Right kidney (tissue), 1 donor: ENCODE results near the gene VAMP4.
"Not testable (repeated sequence)": the region's sequence is repeated elsewhere in the genome, so short reads cannot be mapped to it uniquely, and the experiment has no call there.

Experiments
- DNase-seq: peaks from one replicate; pipeline ENCODE4 v3.0.0-alpha.2; 2016

Gene VAMP4

DNA sequence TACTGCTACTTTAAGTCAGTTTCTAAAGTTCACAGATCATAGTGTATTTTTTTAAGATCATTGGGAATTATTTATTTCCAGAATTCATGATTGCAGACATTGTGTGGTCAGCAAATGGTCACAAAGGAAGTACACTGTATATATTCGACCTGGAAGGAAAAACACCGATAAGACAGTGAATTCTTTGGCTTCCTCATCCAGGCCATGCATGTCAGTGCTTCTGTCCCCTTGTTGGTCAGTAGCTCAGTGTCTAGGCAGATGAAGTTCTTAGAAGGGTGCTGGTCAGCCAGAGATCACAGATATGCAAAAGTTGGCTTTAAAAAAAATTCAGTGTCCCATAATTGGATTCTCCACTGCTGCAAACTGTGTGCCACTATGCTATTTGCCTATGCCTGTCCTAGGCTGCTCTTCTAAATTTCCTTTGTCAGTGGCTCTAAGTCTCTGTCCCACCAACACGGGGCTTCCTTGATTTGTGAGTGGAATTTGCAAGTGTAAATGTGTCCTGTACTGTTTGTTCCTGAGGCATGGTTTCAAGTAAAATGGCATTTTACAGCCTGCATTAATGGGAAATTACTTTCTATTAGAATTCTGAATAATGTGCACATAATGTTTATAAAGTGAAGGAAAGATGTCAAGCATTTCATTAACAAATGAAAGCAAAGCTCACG is 12.0 kb upstream of the VAMP4 start:
- DNase-seq: no peak

GRCh38 chr1:171753182-171753581 is 11.3 kb upstream of the VAMP4 start:
- DNase-seq: no peak

- DNase-seq: no peak
Measured at GRCh38 chr1:171751221-171751620, 9.4 kb upstream of the VAMP4 start.

DNA sequence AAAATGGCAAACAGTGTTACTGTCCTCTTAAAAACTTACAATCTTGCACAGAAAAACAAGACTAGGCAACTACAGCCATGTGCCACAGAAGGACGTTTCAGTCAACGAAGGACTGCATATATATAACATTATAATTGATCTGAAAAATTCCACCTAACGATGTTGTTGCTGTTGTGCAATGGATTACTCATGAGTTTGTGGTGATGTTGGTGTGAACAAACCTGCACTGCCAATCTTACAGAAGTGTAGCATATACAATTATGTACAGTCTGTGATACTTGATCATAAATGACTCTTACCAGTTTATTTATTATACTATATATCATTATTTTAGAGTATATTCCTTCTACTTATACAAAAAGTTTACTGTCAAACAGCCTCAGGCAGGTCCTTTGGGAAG is 6.8 kb upstream of the VAMP4 start:
- DNase-seq: no peak

DNA sequence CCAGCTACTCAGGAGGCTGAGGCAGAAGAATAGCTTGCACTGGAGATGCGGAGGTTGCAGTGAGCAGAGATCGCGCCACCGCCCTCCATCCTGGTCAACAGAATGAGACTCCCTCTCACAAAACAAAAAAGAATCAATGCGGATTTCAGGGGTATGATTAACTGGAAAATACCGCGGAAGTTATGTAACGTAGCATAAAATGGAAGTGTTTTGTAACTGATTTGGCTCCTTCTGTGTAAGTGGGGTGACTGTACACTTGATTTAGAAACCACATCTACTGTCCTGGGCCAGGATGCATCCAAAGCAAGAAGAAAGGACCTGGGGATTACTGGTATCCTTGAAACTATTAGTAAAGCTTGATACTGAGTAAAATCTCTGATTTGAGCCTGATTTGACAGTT is 3.1 kb upstream of the VAMP4 start:
- DNase-seq: no peak

DNA sequence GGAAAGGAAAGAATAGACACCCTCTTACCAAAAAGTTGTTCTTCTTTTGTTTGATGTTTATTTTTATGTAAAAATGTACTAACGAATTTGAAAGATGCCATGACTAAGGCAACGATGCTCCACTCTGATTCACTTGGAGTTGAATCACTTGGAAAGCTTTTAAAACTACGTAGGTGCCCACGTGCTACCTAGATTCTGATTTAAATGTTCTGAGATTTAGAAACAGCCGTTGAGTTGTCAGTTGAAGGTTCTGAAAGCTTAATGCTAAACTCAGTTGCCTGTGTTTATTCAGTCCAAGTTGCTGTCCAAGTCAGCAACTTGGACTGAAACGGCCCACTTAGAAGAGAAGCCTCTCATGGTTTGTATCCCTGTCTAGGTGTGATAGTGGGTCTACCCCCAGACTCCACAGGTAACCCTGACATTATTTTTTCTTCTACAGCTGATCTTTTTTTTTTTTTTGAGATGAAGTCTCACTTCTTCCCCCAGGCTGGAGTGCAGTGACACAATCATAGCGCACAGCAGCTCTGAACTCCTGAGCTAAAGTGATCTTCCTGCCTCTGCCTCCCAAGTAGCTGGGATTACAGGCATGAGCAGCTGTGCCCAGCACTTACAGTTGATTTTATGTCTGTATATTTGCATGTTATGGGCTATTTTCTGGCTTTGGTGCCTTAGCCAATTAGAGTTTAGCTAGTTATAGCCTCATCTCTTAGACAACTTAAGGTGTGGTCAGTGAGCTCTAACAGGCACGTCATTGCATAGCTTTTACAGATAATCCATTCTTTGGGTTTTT is 1.4 kb upstream of the VAMP4 start:
- peak; percentile 28 for DNase-seq

DNA sequence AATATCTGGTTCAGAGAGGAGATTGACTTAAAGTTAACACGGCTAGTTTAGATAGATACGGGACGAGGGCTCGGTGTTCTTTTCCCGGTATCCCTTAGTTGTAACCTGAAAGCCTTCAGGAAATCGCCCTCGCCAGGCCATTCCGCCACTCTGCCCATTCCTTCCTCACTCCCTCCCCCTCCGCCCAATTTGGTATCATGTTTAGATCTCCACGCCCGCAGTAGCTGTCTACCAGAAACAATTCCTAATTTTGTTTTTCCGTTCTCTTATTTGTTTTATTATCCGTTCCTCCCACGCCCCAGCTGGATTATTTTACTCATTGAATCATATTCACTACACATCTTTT is 685 bp upstream of the VAMP4 start:
- DNase-seq: no peak

GRCh38 chr1:171740987-171741871 is 636 bp downstream of the VAMP4 start:
- DNase-seq: no peak

- no peak for DNase-seq
Measured at GRCh38 chr1:171740356-171740863, 1.5 kb downstream of the VAMP4 start.

DNA sequence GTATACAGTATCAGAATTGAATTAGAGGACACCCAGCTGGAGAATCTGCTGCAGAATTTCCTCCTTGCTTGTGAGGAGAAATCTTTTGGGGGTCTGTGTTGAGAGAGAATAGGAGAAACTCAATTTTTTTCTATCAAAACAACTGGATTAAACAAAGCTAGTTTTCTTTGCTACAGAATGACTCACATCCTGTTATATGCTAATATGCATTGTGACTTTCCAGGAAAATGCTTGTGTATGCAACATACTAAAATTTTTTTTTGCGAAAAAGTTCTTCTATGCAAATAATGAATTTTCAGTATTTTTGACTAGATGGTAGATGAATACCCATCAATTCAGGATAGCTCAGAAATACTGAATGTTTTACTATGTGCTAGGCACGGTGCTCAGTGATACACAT is 2.2 kb downstream of the VAMP4 start:
- DNase-seq: no peak

GRCh38 chr1:171738911-171739310 is 3.0 kb downstream of the VAMP4 start:
- DNase-seq: no peak

DNA sequence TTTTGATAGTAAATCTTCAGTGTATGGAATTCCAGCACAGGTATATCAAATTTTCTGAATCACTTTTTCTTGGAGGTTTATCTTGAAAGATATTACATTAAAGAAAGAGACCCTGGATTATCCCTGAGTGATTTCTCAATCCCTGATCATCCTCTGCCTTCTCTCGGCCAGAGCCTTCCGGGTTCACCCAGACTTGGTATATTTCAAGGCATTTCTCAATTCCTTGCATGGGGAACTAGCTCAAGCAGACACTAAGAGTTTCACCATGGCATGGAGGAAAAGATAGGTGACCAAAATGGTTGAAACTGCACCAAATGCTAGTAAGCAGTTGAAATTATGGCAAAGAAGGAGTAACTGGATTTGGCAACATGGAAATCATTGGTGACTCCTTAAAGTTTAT is 5.7 kb downstream of the VAMP4 start:
- DNase-seq: no peak

- DNase-seq: no peak
Measured at GRCh38 chr1:171730052-171730451, 11.8 kb downstream of the VAMP4 start.

- no peak for DNase-seq
Measured at GRCh38 chr1:171727778-171728177, 14.1 kb downstream of the VAMP4 start.

GRCh38 chr1:171723180-171723579 is 18.7 kb downstream of the VAMP4 start:
- not testable (repeated sequence) for DNase-seq

DNA sequence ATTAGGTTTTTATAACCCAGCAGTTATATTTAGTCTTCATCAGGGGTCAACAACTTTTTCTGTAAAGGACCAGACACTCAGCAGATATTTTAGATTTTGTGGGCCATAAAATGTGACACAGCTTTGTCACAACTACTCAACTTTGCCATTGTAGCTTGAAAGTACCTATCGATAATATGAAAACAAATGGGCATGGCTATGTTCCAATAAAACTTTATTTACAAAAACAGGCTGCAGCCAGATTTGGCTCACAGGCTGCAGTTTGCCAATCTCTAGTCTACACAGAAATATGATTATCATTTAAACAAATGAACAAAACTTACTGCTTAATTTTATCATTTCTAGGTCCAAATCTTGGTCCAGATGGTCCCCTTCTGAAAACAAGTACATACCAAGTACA is 23.0 kb downstream of the VAMP4 start:
- no peak for DNase-seq

GRCh38 chr1:171718216-171718615 is 23.6 kb downstream of the VAMP4 start:
- no peak for DNase-seq

- no peak for DNase-seq
Measured at GRCh38 chr1:171717062-171717718, 24.7 kb downstream of the VAMP4 start.

GRCh38 chr1:171716616-171717015 is 25.2 kb downstream of the VAMP4 start:
- DNase-seq: no peak

- DNase-seq: peak; percentile 25
Measured at GRCh38 chr1:171715813-171716251, 26.0 kb downstream of the VAMP4 start.

- no peak for DNase-seq
Measured at GRCh38 chr1:171712341-171712740, 29.5 kb downstream of the VAMP4 start.

DNA sequence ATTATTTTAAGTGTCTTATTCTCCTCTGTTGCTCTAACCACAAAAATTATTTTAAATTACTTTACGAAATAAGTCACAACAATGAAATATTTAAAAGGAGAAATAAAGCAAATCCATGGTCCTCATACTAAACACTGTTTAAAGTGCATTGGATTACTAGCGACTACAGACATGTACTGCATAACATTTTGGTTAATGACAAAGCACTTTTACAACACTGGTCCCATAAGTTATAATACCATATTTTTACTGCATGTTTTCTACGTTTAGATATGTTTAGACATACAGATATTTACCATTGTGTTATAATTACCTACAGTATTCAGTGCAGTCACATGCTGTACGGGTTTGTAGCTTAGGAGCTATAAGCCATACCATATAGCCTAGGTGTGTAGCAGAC is 30.2 kb downstream of the VAMP4 start:
- no peak for DNase-seq
